ENCODE data around the gene COQ10B.
"Not testable (repeated sequence)": the region's sequence is repeated elsewhere in the genome, so short reads cannot be mapped to it uniquely, and the experiment has no call there.

COQ10B gene

DNA sequence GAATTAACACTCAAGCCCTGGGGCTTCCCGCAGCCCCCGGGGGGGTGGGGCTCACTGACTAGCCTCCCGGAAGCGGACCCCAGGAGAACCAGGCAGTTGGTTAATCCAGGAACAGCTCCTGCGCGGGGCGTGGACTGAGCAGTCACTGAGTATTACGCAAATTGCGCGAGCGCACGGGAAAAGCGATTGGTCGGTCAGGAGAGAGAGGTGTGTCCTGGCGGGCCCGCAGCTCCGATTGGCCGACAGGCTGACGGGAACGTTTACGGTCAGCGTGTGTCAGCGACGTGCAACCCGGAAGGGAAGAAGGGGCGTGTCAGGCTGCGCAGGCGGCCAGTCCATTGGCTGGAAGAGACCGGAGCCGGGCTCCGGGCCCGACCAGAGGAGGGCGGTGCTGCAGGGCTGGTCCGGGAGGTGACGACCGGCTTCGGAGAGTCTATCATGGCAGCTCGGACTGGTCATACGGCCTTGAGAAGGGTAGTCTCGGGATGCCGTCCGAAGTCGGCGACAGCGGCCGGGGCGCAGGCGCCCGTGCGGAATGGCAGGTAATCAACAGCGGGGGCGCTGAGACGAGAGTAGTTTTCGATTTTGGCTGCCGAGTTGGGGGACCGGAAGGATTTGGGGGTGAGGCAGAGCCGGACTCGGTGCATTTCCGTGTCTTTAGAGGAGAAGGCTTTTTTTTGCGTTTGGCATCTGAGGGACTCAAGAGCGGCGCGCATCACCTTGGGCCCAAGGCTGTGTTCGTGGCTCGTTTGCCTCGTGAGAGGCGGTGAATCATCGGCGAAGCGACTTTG is at the start of gene COQ10B:
Gene COQ10B, plus strand, starts transcription at position 430 of the 791 bp plus-strand sequence. Its CDS starts 9 bp downstream, at position 439.
- peak; percentile 97 for DNase-seq

DNA sequence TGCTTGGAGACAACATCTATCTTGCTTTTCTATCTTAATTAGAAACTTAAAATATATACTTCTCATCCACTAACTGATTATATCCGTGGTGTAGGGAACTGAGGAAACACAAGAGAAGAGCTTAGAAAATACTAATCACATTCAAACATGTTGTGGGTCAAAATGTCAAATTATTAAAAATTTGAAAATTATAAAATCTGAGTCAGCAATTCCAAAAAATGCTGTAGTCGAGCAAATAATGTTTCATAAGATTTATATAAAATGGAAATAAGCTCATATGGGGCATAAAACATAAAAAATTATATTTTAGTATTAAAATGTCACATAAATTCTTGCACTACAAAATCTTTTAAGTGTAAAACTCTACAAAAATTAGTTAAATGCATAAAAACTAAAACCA is 47.8 kb upstream of the COQ10B start:
- DNase-seq, result no peak

DNA sequence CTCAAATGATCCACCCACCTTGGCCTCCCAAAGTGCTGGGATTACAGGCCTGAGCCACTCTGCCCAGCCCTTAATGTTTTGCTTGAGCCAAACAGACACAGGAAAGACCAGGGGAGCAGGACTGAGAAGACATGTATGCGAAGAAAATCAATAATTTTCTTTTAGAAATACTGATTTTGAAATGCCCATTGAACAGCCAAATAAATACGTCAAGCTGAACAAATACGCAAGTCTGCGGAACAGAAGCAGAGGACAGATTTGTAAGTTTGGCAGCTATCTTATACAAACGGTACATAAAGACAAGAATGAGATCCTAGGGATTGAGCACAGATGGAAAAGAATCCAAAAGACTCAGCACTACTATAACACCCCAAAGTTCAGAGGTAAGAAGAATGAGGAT is 39.3 kb upstream of the COQ10B start:
- DNase-seq, result no peak

DNA sequence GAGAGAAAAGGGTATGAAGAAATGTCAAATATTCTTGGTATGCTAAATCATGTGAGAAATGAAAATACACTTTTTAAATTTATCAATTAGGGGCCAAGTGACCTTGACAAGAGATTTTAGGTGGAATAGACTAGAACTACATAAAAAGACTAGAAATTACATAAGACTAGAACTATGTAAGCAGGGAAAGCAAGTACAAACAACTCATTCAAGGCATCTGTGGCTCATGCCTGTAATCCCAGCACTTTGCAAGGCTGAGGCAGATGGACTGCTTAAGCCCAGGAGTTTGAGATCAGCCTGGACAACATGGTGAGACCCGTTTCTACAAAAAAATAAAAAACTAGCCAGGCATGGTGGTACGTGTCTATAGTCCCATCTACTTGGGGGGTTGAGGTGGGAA is 38.8 kb upstream of the COQ10B start:
- DNase-seq, result no peak

DNA sequence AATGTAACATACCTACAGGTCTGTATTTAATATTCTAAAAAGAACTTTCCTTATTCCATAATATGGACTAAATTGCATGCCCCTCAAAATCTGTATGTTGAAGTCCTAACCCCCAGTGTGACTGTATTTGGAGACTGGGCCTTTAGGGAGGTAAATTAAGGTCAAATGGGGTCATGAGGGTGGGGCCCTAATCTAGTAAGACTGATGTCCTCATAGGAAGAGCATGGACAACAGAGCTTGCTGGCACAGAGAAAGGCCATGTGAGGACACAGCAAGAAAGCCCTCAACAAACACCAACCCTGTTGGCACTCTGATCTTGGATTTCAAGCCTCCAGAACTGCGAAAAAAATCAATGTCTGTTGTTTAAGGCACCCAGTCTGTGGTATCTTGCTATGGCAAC is 37.1 kb upstream of the COQ10B start:
- no peak for DNase-seq

DNA sequence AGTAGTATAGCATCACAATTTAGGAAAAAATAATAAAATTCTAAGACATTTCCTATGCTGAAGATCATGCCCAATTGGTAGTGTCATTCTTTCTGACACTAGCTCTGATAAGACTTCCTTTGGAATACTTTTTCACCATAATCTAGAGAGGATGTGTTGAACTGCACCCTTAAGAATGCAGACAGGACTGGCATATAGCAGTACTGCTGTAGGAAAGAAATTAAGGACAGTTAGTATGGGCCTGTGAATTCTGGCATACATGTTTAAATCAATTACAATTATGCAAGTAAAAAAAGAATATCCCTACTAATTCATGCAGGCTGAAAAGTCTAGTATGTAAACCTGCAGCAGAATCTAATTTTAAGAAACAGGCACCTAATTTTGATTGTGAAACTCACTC is 33.9 kb upstream of the COQ10B start:
- DNase-seq, result no peak

DNA sequence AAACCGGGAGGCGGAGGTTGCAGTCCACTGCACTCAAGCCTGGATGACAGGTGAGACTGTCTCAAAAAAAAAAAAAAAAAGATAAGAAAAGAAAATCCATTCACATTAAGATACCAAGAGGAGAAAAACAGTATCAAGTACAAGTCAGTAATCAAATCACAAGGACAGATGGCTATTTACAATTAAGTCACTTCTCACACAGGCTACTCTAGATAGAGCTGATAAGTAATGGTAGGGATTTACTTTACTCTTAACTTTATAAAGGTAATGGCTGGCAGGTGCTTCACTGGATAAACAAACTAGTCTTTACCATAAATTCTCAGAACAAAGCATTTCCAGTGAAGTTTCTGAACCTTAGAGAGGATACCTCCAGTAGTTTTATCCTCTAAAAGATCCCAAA is 30.0 kb upstream of the COQ10B start:
- no peak for DNase-seq

DNA sequence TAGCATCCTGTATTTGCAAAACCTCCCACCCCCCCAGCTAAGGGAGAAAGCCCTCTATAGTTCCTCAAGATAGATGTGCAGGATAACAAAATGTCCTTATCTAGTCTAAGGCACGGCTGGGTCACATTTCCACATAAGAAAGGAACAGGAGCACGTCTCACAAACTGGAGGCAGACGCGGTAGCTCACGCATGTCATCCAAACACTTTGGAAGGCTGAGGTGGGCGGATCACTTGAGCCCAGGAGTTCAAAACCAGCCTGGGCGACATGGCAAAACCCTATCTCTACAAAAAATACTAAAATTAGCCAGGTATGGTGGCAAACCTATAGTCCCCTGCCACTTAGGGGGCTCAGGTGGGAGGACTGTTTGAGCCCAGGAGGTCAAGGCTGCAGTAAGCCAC is 27.8 kb upstream of the COQ10B start:
- DNase-seq, result no peak

DNA sequence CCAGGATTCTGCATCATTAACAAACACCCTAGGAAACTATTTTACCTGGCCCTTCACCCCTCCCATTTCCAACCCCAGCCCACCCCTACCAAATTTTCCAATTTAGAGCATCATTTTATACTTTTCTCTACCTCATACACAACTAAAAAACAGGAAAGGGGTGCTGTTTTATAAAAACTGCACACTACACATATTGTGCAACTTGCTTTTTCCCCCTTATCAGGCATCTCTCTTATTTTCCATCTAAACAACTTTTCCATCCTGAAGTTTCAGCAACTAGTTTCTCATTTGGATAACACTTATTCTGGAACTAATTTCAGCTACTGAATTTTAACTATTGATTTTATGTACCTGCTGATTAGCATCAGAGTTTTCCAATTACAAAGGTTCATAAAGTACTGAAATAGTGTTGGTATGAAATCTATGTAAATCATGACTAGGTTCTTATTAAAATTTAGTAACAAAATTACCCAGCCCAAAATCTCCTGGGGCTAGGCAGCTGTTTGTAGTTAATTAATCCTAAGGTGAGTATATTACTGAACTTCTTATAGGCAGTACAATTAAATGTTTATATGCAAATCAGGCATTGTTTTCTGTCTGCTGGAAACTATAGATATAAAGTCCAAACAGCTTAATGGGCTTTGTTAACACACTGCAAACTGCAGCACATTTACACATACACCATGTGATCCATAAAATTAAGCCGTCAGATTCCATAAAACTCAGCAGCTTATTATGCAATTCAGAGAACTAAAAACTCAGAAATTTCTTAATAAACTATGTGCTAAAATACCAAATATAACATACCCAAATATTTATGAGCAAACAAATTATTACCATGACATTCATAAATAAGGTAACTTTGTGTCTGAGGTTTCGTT is 26.4 kb upstream of the COQ10B start:
- DNase-seq, result no peak

DNA sequence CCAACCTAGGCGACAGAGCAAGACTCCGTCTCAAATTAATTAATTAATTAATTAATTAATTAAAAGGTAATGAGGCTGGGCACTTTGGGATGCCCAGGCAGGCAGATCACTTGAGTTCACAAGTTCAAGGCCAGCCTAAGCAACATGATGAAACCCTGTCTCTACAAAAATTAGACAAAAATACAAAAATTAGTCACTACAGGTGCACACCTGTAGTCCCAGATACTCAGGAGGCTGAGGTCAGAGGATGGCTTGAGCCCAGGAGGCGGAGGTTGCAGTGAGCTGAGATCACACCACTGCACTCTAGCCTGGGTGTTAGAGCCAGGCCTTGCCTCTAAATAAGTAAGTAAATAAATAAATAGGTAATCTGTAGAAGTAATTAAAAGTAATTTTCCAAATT is 25.4 kb upstream of the COQ10B start:
- no peak for DNase-seq

DNA sequence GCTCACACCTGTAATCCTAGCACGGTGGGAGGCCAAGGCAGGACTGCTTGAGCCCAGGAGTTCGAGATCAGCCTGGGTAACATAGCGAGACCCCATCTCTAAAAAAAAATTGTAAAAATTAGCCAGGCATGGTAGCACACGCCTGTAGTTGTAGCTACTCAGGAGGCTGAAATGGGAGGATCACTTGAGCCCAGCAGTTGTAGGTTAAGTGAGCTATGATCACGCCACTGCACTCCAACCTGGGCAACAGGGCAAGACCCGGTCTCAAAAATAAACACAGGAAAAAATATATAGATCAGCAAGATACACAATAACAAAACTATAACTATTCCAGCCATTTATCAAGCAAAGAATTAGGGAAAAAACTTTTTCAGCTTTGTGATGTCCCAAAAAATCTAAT is 21.5 kb upstream of the COQ10B start:
- no peak for DNase-seq

DNA sequence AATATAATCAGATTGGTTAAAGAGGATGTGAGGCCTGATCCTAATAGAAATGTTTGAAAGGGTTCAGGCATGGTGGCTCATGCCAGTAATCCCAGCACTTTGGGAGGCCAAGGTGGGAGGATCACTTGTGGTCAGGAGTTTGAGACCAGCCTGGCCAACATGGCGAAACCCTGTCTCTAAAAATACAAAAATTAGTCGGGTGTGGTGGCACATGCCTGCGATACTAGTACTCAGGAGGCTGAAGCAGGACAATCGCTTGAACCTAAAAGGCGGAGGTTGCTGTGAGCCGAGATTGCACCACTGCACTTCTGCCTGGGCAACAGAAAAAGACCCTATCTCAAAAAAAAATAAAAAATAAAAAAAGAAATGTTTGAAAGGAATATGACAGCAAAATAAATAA is 20.8 kb upstream of the COQ10B start:
- DNase-seq, result not testable (repeated sequence)

DNA sequence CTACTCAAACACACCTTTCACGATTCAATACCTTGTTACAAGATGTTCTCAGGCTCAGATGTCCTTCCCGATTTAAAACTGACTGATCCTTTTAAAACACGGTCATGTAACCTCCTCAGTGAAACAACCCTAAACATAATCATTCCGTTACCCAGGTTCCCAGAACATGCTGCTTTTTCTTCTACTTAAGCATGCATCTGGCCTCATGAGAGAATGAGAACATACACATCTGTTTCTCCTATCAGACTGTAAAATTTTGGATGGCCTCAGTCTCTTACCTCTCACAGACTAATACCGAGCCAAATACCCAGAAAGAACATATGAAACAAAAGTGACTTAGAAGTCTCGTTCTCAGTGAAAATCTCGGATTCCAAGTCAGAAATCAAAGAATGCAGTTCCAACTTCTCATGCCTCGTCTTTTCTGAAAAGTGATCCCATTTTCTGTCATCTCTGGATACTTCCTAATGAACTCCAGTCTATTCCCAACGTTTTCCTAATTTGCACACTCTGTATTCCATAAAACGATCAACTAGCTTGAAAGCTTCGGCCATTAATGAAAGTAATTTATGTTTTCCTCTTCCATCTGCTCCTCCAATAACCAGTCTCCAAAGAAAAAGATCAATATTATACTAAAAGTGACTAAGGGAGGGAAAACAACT is 19.4 kb upstream of the COQ10B start:
- no peak for DNase-seq

DNA sequence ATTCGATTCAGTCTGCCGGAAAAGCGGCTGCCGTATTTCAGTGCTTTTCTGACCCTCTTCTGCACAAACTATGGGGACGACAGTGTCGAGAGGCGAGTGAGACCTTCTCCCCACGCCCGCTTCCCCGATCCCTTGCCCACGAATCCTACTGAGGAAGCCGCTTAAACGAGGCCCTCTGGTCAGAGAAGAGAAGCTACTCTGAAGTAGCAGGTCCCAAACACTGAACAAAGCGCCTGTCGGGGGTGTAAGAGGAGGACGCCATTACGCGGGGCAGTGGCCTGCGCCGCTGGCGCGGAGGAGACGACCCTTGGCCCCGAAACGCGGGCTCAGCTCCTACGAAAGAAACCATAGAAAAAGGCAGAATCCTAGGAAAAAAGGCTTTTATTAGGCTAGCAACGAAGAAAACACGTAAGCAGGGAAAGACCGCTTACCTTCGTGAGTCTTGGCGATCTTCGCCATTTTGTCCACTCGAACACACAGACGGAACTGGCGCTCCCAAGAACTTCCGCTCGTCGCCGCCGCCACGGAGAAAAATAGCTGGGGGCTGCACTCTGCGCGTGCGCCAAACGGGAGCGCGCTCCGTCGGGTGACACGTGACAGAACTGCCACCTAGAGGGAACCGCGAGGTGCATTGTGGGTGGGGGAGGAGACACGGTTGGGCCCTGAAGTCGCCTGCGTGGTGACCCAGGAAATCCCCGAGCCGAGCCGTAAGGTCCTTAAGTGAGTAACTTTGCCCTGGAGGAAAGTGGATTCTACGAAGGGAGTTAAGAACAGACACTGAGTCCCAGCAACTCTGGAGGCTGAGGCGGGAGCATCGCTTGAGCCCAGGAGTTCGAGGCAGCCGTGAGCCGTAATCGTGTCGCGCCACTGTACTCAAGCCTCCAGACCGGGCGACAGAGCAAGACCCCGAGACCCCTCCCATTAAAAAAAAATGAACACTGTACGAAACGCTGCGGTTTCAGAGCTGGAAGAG is 18.5 kb upstream of the COQ10B start, which contains the start of gene SF3B1:
Gene SF3B1, minus strand, starts transcription at position 488 of the 973 bp plus-strand sequence. Its CDS starts 29 bp downstream, at position 459.
- peak; percentile 93 for DNase-seq

DNA sequence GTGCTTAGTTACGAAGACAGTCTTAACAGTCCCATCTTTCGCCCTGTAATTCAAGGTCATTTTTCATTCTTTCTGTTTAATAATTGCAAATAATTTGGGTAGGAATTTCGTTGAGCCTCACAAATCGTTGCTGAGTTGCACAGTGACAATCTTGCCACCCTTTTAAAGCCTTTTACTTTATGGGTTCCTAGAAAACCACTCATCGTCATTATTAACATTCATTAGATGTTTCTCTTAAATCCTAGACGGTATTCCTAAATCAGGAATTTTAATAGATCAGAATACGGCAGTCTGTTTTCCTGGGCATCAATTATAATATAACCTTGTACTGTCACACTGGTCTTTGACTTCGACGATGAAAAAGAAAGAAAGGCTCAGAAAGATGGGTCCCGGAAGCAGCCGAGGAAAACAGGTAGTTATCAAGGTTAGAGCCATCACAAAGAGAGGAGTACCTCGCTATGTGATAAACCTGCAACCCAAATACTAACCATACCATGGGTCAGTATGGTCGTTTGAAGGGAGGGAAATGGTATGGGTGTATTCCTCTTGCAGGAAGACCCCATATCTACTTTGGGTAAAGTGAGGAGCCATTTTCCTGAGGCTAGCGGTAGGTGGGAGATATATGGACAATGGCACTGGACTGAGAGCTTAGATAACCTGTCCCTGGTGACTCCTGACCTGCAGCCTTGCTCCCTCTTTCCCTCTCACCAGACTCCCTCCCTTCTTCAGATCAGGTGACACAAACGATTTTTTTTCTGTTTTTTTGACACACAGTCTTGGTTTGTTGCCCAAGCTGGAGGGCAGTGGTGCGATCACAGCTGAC is 17.5 kb upstream of the COQ10B start:
- peak; percentile 23 for DNase-seq

DNA sequence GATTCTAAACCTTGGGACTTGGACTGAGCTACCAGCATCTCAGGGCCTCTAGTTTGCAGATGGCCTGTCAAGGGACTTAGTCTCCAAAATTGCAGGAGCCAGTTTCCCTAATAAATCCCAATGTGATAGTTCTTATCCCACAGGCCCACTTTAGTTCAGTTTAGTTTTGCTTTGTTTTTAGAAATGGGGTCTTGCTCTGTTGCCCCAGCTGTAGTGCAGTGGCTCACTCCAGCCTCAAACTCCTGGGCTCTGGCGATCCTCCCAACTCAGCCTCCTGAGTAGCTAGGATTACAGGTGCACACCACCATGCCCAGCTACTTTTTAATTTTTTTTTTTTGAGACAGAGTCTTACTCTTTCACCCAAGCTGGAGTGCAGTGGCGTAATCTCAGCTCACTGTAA is 16.0 kb upstream of the COQ10B start:
- DNase-seq, result no peak

DNA sequence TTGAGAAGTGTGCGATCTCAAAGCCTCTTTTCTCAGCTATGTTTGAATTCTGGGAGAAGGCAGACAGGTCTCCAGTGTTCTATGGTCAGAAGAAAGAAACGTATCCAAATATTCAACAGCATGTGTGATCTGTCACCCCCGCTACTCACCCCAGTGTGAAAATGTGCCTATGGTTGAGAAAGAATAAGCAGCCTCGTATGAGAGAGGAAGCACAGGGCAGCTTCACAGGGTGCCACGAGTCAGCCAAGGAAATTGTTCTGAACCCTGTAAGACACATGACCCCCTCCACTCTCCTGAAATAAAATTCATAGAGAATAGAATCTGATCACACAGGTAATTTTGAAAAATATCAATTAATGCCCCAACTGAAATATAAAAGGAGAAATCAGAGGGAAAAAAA is 10.5 kb upstream of the COQ10B start:
- DNase-seq, result no peak

DNA sequence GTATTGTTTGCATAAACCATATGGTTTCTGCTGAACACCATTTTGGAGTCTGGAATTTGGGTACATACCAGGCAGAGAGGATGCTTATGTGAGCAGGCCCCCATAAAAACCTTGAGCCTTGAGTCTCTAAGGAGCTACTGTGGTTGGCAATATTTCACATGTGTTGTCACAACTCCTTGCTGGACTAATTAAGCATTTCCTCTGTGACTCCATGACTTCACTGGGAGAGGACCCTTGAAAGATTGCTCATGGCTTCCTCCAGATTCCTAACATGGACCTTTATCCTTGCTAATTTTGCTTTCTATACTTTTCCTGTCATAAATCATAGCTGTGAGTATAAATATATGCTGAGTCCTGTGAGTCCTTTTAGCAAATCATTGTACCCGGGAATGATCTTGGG is 7.6 kb upstream of the COQ10B start:
- DNase-seq, result no peak

DNA sequence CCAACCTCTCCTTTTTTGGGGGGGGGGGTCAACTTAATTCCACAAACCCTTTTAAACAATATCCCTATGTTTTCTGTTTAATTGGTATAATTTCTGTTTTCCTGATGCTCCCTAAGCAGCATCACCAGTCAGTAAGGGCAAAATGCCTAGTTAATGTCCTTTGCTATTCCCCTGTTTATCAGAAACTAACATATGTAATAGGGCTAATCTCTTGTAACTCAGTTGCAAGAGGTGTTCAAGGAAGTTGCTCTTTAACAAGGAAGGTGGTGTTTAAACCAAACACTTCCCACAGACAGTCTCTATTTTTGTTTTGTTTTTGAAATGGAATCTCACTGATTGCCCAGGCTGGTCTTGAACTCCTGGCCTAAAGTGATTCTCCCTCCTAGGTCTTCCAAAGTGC is 6.5 kb upstream of the COQ10B start:
- DNase-seq, result no peak

DNA sequence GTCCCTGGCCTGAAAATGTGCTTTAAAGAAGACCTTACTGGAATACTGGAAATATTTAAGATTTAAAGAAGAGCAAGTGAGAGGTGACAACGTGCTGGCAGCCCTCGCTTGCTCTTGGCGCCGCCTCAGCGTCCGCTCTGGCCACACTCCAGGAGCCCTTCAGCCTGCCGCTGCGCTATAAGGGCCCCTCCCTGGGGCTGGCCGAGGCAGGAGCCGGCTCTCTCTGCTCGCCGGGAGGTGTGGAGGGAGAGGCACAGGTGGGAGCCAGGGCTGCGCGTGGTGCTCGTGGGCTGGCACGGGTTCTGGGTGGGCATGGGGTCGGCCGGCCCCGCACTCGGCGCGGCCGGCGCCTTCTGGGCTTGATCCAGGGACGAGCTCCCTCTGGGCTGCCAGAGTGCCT is 2.9 kb upstream of the COQ10B start:
- no peak for DNase-seq

DNA sequence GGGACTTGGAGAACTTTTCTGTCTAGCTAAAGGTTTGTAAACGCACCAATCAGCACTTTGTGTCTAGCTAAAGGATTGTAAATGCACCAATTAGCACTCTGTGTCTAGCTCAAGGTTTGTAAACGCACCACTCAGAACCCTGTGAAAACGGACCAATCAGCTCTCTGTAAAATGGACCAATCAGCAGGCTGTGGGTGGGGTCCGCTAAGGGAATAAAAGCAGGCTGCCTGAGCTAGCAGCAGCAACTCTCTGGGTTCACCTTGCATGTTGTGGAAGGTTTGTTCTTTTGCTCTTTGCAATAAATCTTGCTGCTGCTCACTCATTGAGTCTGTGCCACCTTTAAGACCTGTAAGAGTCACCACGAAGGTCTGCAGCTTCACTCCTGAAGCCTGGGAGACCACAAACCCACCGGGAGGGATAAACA is 2.4 kb upstream of the COQ10B start:
- DNase-seq, result not testable (repeated sequence)
